ENCODE measurements around the gene STX10.

The STX10 gene

DNA sequence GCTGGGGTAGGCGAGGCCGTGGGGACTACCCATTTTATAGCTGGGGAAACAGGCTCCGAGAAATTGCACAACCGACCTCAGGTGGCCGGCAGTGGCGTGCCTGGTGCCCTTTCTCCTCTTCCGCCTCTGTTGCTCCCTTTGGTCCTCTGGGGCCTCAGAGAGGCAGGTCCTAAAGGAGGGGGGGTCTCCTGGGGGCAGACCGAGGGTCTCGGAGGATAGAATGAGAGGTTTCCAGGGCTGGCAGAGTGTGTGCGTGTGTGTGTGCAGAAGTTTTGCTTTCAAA is 11.3 kb downstream of the STX10 start:
- no peak for DNase-seq

DNA sequence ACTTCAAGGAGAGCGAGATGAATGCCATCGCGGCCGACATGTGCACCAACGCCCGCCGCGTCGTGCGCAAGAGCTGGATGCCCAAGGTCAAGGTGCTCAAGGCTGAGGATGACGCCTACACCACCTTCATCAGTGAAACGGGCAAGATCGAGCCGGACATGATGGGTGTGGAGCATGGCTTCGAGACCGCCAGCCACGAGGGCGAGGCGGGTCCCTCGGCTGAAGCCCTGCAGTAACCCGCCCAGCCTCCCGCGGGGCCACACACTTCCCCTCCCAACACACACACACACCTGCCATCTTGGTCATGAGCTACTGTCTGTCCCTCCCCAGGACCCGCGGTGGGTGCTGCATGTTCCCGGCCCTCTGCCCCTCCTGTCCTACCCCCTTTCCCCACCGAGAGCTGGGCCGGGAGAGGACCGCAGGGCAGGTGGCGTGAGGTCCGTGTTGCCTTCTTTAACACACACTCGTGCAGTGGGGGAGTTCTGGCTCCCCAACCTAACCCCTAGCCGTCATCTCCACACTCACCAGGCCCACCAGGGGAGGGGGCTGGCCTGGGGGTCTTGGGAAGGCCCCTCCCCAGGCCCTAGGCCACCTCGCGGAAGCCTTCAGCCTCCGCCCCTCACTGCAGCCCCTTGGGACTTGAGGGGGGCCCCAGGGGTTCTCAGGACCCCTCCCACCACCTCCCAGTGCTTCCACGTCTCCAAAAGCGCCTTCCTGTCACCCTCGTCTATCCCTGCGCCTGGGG is 11.8 kb downstream of the STX10 start:
- DNase-seq = no peak

DNA sequence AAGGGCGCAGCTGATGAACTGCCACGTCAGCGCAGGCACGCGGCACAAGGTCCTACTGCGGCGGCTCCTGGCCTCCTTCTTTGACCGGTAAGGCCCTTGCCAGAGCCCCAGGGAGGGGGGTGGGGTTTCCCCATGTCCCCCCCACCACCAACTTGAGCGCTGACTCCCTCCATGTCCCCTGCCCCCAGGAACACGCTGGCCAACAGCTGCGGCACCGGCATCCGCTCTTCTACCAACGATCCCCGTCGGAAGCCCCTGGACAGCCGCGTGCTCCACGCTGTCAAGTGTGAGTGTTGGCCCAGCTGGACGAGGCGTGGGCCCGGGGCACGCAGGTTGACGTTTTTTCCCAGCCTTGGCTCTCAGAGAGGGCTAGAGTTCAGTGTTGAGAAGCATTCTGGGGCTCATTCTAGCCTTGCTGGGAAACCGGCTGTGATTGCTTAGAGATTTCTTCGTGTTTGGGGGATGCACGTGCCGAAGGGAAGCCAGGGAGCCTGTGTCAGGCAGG is 12.8 kb downstream of the STX10 start:
- no peak for DNase-seq

DNA sequence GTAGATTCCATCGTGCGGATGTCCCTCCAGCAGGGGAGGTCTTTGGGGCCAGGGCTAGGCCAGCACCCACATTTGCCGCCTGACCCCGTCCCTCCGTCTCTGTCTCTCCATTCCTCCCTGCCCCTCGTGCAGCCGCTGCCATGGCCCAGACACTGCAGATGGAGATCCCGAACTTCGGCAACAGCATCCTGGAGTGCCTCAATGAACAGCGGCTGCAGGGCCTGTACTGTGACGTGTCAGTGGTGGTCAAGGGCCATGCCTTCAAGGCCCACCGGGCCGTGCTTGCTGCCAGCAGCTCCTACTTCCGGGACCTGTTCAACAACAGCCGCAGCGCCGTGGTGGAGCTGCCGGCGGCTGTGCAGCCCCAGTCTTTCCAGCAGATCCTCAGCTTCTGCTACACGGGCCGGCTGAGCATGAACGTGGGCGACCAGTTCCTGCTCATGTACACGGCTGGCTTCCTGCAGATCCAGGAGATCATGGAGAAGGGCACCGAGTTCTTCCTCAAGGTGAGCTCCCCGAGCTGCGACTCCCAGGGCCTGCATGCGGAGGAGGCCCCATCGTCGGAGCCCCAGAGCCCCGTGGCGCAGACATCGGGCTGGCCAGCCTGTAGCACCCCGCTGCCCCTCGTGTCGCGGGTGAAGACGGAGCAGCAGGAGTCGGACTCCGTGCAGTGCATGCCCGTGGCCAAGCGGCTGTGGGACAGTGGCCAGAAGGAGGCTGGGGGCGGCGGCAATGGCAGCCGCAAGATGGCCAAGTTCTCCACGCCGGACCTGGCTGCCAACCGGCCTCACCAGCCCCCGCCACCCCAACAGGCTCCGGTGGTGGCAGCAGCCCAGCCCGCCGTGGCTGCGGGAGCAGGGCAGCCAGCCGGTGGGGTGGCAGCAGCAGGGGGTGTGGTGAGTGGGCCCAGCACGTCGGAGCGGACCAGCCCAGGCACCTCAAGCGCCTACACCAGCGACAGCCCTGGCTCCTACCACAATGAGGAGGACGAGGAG is 14.8 kb downstream of the STX10 start:
- no peak for DNase-seq

DNA sequence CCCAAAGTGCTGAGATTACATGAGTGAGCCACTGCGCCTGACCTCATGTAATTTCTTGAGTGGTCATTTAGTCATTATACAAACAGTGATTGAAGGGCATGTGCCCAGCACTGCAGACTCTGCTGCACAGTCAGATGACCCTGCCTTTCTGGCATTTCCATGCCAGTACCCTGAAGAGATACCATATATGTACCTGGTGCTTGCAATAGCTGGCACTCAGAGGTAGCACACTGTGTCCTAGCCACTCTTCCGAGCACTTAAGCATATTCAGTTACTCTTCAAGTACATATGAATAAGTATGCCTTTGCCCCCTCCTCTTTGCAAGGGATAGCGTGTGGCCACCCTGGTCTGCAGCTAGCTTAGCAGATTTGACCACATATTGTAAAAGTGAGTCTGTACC is 15.5 kb downstream of the STX10 start:
- no peak for DNase-seq

DNA sequence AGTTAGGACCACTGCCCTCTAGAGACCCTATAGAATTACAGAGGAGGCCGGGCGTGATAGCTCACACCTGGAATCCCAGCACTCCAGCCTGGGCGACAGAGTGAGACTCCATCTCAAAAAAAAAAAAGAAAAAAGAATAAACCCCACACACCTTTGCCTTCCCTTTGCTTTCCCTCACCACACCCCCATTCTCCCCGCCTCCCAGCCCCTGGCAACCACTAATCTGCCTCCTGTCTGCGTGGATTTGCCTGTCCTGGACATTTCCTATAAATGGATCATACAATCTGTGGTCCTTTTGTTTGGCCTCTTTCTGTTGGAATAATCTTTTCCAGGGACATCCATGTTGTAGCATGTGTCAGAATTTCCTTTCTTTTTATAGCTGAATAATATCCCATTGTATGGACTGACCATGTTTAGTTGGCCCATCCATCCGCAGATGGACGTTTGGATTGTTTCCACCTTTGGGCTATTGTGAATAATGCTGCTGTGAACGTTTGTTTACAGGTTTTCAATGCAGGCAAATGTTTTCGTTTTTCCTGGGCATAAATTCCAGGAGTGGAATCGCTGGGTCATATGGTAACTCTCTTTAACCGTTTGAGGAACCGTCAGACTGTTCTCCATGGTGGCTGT is 16.8 kb downstream of the STX10 start:
- no peak for DNase-seq

DNA sequence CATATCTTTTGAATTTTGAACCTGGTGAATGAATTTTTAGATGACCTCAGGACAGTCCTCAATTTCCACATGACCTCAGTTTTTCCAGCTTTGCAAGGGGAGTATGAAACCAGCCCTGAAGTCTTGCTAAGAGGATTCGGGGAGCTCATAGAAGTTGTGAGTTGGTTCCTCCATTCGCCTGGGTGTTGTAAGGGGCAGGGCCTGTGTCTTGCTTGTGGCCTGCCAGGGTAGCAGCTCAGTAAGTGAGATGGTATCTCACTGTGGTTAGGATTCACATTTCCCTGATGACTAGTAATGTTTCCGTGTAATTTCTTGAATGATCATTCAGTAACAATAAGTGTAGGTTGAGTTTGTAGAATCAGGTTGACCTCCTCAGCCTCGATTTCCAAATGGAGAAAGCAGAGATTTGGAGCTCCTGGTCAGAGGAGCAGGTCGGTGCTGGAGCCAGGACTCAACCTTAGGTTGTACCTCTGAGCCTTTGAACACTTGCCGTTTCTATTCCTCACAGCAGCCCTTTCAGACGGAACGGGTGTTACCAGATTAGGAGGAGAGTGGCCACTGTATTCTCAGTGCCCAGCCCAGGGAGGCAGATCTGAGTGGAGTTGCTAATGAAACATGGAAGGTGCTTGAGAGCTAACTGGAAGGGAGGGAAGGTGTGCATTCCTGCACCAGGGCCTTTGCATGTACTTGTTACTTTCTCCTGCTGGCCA is 17.5 kb downstream of the STX10 start:
- DNase-seq = no peak

DNA sequence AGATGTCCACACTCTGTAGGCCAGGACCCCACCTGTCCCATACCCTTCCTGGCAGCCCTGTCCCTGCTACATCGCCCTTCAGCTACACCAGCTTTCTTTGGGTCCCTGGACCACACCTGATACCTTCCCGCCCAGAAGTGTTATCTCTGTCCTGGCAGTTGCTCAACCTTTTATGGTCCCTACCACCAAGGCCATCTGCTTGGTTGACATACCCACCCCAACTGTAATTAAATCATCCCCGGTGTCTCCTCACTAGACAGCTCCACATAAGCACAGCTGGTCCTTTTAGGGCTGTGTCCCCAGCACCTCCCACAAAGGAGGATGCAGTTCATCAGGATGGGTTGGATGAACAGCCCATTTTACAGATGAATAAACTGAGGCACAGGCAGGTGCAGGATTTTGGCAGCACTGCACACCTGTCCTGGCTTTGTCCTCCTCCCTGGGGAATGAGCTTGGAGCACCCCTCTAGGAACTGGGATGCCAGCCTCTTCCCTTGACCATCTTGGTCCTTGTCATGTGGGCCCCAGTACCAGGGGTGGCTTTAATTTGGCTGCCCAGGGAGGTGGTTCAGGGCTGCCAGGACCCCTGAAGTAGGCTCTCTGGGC is 19.2 kb downstream of the STX10 start:
- DNase-seq = no peak

DNA sequence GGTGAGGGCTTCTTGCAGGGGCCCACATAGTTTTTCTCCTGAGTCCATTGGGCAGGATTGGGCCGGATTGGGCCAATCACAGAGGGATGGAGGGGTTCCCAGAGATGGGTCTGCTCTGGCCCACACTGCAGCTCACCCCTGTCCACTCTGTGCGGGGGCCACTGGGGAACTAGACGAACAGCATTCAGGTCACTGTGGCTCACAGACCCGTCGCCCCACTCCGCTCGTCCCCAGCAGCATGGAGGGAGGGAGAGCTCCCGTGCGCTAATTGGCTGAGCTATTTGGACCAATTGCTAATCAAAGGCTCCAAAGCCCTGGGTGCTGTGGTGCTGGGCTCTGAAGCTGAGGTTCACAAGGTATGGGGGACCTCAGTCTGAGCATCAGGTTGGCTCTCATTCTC is 20.8 kb downstream of the STX10 start:
- DNase-seq = no peak

DNA sequence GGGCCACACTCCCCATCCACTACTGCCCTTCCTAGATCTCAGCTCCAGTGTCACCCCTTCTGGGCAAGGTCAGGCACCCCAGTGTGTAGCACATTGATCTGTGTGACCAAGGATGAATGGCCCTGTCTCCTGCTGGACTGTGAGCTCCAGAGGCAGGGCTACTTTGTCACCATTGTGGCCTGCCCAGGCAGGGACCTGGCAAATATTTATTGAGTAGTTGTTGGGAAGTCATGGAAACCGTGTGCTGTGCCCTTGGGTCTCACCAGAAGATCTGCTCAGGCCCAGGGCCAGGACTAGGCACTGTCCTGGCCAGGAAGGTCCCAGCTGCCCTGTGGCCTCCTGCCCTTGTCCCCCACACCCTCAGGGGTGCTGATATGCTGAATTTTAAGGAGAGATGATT is 21.6 kb downstream of the STX10 start:
- DNase-seq = no peak

DNA sequence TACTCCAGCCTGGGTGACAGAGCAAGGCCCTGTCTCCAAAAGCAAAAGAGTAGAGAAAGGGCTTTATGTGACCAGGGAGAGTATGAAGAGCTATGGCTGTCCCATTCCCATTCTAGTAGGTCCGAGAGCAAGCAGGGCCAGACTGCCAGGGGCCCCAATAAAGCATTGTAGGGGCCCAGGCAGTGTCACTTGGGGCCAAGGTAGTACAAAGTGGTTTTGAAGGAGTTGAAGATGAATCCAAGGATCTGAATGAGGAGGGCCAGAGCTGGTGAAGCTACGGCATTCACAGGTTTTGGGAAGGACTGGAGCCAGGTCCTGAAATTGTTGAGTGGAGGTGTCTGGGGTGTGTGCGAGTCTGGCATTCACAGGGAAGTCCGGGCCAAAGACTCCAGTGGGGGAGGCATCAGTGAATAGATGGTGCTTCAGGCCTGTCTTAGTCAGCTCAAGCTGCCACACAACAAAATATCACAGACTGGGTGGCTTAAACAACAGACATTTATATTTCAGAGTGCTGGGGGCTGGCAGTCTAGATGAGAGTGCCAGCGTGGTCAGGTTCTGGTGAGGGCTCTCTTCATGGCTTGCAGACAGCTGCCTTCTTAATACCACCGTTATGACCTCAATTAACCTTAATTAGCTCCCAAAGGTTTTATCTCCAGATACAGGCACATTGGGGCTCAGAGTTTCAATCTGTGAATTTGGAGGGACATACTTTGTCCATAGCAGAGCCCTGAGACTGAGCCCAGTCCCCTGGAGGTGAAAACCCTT is 22.2 kb downstream of the STX10 start:
- no peak for DNase-seq

DNA sequence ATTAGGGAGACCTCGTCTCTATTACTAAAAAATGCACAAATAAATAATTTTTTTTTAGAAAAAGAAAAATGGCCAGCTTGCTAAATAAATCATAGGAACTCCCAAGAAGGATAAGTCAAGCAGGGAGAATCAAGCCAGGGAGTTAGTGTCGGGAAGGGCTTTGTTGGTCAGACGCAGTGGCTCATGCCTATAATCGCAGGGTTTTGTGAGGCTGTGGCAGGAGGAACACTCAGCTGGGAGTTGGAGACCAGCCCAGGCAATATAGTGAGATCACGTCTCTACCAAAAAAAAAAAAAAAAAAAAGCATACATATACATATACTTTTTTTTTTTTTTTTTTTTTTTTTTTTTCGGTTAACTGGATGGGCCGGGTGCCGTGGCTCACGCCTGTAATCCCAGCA is 23.1 kb downstream of the STX10 start:
- DNase-seq = no peak

DNA sequence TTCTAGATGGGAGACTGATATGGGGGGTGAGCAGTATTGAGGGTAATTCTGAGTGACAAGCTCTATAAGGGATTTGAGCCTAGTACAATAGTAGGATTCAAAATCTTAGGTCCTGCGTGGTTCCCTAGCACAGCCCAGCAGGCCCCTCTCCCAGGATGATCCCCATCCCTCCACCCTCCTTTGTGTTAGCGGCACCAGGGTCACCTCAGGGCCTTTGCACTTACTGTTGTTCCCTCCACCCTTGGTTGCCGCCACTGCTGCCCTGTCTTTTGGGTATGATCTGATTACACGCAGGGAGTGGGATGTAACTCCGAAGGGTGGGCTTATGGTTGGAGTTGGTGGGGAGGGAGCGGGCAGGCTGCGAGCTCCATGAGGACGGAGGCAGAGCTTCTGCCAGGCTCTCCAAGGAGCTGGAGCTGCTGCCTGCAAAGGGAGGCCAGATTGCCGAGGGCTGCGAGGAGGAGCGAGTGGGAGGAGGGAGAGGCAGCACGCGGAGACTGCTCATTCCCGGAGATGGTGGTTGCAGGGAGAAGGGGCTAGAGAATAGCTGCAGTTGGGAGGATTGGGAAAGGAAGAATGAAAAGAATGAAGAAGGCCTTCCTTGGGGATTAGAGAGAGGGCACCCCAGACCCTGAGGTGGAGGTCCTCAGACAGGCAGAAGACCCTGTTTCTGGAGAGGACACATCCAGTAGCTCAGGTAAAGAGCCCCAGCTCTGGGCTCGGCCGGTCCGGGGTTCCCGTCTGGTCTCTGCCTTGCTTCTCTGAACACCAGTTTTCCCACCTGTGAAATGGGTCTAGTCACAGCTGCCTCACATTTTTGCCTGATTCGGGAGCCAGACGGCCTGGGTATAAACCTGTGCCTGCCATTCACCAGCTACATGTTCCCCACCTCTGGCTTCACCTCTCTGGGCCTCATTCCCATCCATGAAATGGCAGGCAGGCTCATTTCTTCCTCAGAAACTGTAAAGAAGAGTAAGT is 26.9 kb downstream of the STX10 start:
- no peak for DNase-seq

DNA sequence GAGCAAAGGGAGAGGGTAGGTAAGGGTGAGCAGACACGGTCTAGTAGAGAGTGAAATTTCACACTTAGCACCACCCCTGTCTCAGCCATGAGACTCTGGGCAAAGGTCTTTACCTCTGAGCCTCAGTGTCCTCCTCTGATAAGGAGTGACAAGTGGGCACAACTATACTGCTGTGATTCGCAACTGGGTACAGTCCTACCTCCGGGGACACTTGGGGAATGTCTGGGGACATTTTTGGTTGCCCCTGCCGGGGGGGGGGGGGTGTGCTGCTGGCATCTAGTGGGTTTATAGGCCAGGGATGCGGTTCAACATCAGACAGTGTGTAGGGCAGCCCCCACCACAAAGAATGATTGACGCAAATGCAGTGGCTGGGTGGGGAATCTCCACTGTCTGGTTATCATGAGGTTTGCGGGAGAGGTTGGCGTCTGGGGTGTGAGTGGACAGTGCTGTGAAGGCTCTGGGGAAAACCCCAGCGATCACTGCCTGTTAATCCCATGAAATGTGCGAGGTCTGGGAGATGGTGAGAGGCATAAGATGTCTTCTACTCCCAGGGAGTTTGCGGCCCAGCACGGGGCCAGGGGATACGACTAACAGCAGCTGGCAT is 27.8 kb downstream of the STX10 start:
- no peak for DNase-seq

DNA sequence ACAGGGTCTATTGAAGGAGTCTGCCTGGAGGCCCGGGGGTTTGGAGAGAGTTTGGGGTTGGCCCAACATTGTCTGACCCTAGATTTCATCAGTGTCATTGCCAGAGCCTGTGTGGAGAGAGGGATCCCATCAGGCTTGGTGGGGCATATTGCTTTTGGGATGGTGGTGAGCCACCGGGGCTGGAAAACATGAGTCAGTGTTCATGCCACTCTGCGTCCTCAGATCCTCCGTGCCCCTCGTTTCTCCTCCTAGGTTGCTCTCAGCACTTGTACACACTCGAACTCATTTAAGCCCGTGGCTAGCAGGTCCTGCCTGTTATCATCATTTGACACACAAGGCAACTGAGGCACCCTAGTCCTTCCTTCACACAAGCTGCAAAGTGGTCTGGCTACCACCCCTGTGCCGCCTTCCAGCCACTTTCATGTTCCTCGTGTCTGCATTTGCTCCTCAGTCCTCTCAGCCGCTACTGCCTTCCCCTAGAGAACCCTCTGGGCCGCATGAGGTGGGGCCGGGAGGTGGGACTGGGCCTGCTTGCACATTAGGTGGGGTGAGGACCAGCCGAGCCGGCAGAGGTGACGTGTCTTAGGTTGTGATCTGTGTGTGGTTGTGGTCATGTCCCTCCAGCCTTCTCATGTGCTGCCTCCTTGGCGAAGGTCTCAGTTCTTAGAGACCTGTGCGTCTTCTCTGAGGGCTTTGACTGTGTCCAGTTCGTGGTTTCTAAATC is 28.5 kb downstream of the STX10 start:
- DNase-seq = no peak

DNA sequence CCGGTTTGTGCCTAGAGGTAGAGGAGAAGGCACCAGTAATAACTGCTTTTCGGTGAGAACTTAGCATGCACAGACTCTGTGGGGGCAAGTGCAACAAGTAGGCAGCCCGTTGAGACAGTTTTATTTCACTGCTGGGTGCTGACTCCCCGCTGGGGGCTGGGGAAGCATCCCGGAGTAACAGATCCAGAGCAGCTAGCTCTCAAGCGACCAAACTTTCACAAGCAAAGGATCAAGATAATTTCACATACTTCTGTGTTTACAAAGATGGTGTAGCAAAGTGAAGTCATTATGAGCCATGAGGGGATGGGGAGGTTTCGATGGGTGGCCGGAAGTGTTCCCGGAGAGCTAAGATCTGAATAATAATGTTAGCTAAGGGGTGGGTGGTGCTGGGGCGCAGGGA is 29.4 kb downstream of the STX10 start:
- DNase-seq = no peak

DNA sequence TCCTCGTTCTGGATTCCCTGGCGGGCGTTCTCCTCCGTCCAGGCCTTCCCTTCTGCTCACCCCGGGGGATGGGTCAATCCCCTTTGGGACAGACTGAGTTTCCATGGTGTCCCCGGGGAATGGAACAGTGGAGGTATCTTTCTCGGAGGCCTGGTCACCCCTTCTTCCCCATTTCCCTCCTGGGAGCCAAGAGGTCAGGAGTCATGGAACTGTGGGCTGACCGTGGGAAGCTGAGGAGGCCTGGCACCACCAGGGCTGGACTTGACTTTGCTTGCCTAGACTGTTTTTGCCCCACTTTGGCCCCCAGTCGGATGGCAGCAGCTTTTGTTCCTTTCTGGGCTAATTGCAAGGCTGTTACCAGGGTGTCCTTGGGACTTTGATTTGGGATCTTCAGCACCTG is 30.1 kb downstream of the STX10 start:
- DNase-seq = no peak

DNA sequence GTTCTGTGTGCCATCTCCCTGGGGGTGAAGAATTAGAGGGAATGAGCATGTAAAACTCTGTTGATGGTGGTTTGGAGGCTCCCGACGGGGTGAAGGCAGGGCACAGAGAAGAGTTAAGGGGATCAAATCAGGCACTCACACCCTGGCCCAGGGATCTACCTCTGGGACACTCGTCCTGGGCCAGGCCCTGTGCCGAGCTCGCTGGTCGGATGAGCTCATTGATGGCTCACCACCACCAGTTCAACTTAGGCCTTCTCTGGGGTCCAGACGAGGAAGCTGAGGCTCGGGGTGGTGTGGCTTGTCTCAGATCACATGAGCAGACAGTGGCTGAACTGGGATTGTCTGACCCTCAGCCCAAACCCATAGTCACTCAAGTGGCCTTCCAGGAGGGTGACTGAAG is 30.5 kb downstream of the STX10 start:
- DNase-seq = no peak

DNA sequence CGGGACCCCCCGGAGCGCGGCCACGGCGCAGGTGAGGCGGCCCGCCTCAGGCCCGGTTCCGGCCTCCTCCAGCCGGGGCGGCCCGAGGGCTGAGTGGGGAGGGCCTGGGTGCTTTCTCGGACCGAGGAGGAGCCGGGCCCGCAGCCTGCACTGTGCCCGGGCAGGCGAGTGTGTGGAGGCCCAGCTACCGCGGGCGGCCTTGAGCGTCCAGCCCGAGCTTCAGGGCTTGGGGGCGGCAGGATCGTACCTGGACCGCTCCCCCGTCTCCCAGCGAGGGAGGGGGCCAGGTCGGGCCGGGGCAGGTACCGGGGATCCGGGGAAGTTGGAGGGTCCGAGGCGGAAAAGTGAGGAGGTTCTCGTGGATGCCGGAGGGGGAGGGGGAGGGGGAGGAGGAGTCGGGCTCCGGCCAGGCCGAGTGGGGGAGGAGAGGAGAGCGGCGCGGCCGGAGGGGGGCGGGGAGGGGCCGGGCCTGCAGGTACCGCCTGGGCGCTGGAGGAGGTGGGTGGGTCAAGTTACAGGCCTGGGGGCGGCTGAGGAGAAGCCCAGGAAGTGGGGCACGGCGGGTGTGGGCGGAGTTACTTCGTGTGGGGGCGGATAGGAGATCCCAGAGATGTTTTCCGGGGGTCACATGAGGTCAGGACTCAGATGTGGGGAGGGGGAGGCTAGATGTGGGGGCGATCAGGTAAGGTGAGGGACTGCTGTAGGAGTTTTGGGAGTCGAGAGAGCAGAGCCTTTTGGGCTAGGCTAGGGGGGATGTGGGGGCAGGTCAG is 31.6 kb downstream of the STX10 start:
- DNase-seq = no peak

Measured in NCI-H1417 treated with DMSO at 0.1 percent for 48 hours (cell line).